HEK293 (cell line): ENCODE results near the gene LTO1.

Source experiments
- BCL11B ChIP-seq: fragments of 450-650 bp; formaldehyde crosslinking; IDR thresholded peaks from 2 replicates; pipeline ENCODE4 v1.5.1; 2016; ENCODE audit warnings: low read depth, missing biosample characterization, missing genetic modification characterization
- EGR2 ChIP-seq: fragments of 450-650 bp; formaldehyde crosslinking; IDR thresholded peaks from 2 replicates; pipeline ENCODE4 v1.5.1; 2016; ENCODE audit warnings: low read depth, missing biosample characterization, missing genetic modification characterization
- HIC1 ChIP-seq: fragments of 450-650 bp; formaldehyde crosslinking; IDR thresholded peaks from 2 replicates; pipeline ENCODE4 v1.5.1; 2016; ENCODE audit warnings: missing biosample characterization, missing genetic modification characterization
- PATZ1 ChIP-seq: fragments of 450-650 bp; formaldehyde crosslinking; IDR thresholded peaks from 2 replicates; pipeline ENCODE4 v1.5.1; 2016; ENCODE audit warnings: missing biosample characterization, missing genetic modification characterization
- PRDM2 ChIP-seq: fragments of 450-650 bp; formaldehyde crosslinking; IDR thresholded peaks from 2 replicates; pipeline ENCODE4 v1.5.1; 2016; ENCODE audit warnings: missing biosample characterization, missing genetic modification characterization, borderline replicate concordance
- RBAK ChIP-seq: fragments of 450-650 bp; formaldehyde crosslinking; IDR thresholded peaks from 2 replicates; pipeline ENCODE4 v1.5.1; 2016; ENCODE audit warnings: missing biosample characterization, missing genetic modification characterization
- ZBTB10 ChIP-seq: fragments of 450-650 bp; formaldehyde crosslinking; IDR thresholded peaks from 2 replicates; pipeline ENCODE4 v1.5.1; 2016; ENCODE audit warnings: missing biosample characterization, missing genetic modification characterization
- ZBTB48 ChIP-seq: fragments of 450-650 bp; formaldehyde crosslinking; IDR thresholded peaks from 2 replicates; pipeline ENCODE4 v1.5.1; 2016; ENCODE audit warnings: missing biosample characterization, missing genetic modification characterization
- ZFP37 ChIP-seq: fragments of 450-650 bp; formaldehyde crosslinking; IDR thresholded peaks from 2 replicates; pipeline ENCODE4 v1.5.1; 2016; ENCODE audit warnings: missing biosample characterization, missing genetic modification characterization
- ZNF169 ChIP-seq: fragments of 450-650 bp; formaldehyde crosslinking; IDR thresholded peaks from 2 replicates; pipeline ENCODE4 v1.5.1; 2016; ENCODE audit warnings: missing biosample characterization, missing genetic modification characterization
- ZNF184 ChIP-seq: fragments of 450-650 bp; IDR thresholded peaks from 2 replicates; pipeline ENCODE4 v1.5.1; 2018; ENCODE audit warnings: missing biosample characterization, mild to moderate bottlenecking, missing genetic modification characterization
- ZNF2 ChIP-seq: fragments of 450-650 bp; formaldehyde crosslinking; IDR thresholded peaks from 2 replicates; pipeline ENCODE4 v1.5.1; 2016; ENCODE audit warnings: missing biosample characterization, missing genetic modification characterization
- ZNF221 ChIP-seq: fragments of 450-650 bp; formaldehyde crosslinking; IDR thresholded peaks from 2 replicates; pipeline ENCODE4 v1.5.1; 2017; ENCODE audit warnings: missing biosample characterization, missing genetic modification characterization, borderline replicate concordance
- ZNF24 ChIP-seq: fragments of 450-650 bp; formaldehyde crosslinking; IDR thresholded peaks from 2 replicates; pipeline ENCODE4 v1.5.1; 2016; ENCODE audit warnings: missing biosample characterization, missing genetic modification characterization
- ZNF26 ChIP-seq: fragments of 450-650 bp; formaldehyde crosslinking; IDR thresholded peaks from 2 replicates; pipeline ENCODE4 v1.5.1; 2016; ENCODE audit warnings: missing biosample characterization, missing genetic modification characterization
- ZNF394 ChIP-seq: fragments of 450-650 bp; formaldehyde crosslinking; IDR thresholded peaks from 2 replicates; pipeline ENCODE4 v1.5.1; 2016; ENCODE audit warnings: missing biosample characterization, missing genetic modification characterization, mild to moderate bottlenecking, moderate library complexity, borderline replicate concordance
- ZNF544 ChIP-seq: fragments of 450-650 bp; formaldehyde crosslinking; IDR thresholded peaks from 2 replicates; pipeline ENCODE4 v1.5.0; 2017; ENCODE audit warnings: missing biosample characterization, missing genetic modification characterization
- ZNF596 ChIP-seq: fragments of 450-650 bp; IDR thresholded peaks from 2 replicates; pipeline ENCODE4 v1.5.0; 2018; ENCODE audit warnings: missing biosample characterization, mild to moderate bottlenecking, missing genetic modification characterization, moderate library complexity
- ZNF600 ChIP-seq: fragments of 450-650 bp; formaldehyde crosslinking; IDR thresholded peaks from 2 replicates; pipeline ENCODE4 v1.5.1; 2016; ENCODE audit warnings: missing biosample characterization, missing genetic modification characterization
- ZNF623 ChIP-seq: fragments of 450-650 bp; formaldehyde crosslinking; IDR thresholded peaks from 2 replicates; pipeline ENCODE4 v1.5.1; 2016; ENCODE audit warnings: missing biosample characterization, missing genetic modification characterization
- ZNF747 ChIP-seq: fragments of 450-650 bp; formaldehyde crosslinking; IDR thresholded peaks from 2 replicates; pipeline ENCODE4 v1.5.1; 2016; ENCODE audit warnings: missing biosample characterization, missing genetic modification characterization
- ZNF768 ChIP-seq: fragments of 450-650 bp; formaldehyde crosslinking; IDR thresholded peaks from 2 replicates; pipeline ENCODE4 v1.5.1; 2018; ENCODE audit warnings: missing biosample characterization, mild to moderate bottlenecking, missing genetic modification characterization
- ZSCAN16 ChIP-seq: fragments of 450-650 bp; formaldehyde crosslinking; IDR thresholded peaks from 2 replicates; pipeline ENCODE4 v1.5.1; 2016; ENCODE audit warnings: missing biosample characterization, missing genetic modification characterization
- ZSCAN30 ChIP-seq: fragments of 450-650 bp; IDR thresholded peaks from 2 replicates; pipeline ENCODE4 v1.5.1; 2018; ENCODE audit warnings: missing biosample characterization, mild to moderate bottlenecking, missing genetic modification characterization, moderate library complexity
- ZSCAN4 ChIP-seq: fragments of 450-650 bp; formaldehyde crosslinking; IDR thresholded peaks from 2 replicates; pipeline ENCODE4 v1.5.1; 2017; ENCODE audit warnings: missing biosample characterization, missing genetic modification characterization

LTO1 gene

GRCh38 chr11:69670158-69670845 lies 4.9 kb downstream of the LTO1 start (continued):
- TF ChIP-seq ZNF184 (no peak), ZNF768 (tag by site-specific recombination) (no peak), ZSCAN4 (tag by site-specific recombination) (no peak), RBAK (tag by site-specific recombination) (no peak), ZNF24 (tag by site-specific recombination) (no peak), ZNF221 (tag by site-specific recombination) (no peak), ZNF544 (no peak), EGR2 (no peak), ZNF26 (no peak), ZNF623 (no peak), ZBTB48 (tag by site-specific recombination) (no peak), PATZ1 (tag by site-specific recombination) (no peak), ZNF600 (tag by site-specific recombination) (no peak), ZNF596 (no peak), PRDM2 (no peak), ZNF394 (tag by site-specific recombination) (no peak), HIC1 (tag by site-specific recombination) (no peak), ZSCAN30 (tag by site-specific recombination) (0 out of 2 replicates have a peak, but pooled peaks have one; percentile 22), ZBTB10 (no peak), ZNF2 (tag by site-specific recombination) (no peak), ZSCAN16 (no peak), ZNF747 (tag by site-specific recombination) (no peak), BCL11B (no peak), ZNF169 (tag by site-specific recombination) (no peak), ZFP37 (tag by site-specific recombination) (no peak)
